Measurements from ENCODE around the gene MAPK8.

MAPK8 gene

GRCh38 chr10:48464871-48465736, 158.6 kb downstream of the MAPK8 start:
- DNase-seq = peak; percentile 33

- DNase-seq = no peak
These were observed 159.5 kb downstream of the MAPK8 start for GRCh38 chr10:48465860-48466521.

DNA sequence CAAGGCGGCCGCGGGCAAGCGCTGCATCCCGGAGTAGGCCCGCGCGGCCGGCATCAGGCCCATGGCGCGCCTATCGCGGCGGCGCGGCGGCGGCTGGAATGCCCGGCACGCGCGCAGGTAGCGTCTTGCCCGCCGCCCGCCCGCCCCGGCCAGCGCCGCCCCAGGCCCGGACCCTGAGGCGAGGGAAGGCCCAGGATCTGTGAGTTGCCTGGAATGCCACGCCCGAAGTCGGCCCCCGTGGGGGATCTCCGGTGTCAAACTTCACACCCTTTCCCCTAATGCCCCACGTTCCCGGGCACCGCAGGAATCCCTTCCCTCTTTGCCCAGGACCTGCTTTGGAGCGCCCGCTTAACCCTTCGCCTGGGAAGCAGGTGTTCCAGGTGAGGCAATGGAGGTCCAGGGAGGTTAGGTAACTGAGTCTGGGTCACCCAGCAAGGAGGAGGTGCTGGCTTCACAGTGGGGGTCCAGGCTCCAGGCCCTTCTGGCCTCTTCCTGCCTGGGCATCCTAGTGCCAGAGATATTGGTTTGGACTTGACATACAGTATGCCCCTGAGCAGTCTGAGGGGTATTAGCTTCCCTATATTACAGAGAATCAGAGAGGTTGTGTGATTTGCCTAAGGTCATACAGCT, 160.2 kb downstream of the MAPK8 start:
- no peak for DNase-seq

- no peak for DNase-seq
These were observed 161.2 kb downstream of the MAPK8 start for GRCh38 chr10:48467669-48468068.

GRCh38 chr10:48468130-48468790, 161.8 kb downstream of the MAPK8 start:
- peak; percentile 82 for DNase-seq

DNA sequence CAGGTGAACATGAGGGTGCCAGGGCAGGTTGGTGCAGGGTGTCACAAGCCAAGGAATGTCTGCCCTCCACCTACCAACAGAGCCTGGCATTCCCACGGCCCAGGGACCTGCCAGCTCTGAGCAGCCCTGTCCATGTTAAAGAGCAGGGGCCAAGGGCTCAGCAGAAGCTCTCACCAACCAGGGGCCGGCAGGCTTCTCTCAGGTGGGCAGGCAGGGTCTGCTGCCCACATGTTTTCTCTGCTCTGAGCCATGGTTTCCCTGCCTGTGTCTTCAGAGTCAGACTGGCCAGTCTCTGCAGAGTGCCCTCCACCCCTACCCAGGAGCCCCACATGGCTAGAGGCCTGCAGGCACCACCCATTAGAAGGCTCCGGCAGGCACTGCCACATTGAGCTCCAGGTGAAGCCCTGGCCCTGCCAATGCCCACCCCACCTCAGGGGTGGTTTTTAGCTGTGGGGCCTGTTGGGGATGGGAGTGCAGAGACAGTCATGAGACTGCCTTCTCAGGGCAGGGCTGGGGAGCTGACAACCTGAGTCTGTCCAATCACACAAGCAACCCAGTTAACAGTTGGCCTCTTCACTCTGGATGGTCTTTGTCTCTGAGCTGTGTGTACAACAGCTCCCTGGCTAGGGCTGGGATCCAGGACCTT, 162.5 kb downstream of the MAPK8 start:
- DNase-seq = peak; percentile 75

DNA sequence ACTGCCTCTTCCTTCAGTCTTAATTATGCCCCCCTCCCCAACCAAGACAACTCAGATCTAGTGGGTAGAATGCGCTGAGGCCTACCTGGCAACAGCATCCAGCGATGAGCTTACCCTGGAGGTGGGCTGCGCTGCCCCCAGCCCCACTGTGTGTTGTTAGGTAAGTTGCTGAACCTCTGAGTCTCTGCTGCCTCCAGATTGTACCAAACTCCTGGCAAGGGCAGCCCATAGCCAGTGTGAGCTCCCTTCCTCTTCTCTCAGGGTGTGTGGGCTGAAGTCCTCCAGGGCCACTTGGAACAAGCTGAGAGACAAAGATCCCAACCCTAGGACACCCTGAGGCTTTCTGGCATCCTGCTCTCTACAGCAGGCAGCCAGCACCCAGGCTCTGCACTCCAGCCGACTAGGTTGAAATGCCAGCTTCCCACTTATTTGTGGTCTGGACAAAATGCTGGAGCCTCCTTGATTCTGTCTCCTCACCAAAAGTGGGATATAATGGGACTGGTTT, 163.1 kb downstream of the MAPK8 start:
- DNase-seq = no peak

- peak; percentile 95 for DNase-seq
These were observed 163.8 kb downstream of the MAPK8 start for GRCh38 chr10:48470115-48470892.

- peak; percentile 51 for DNase-seq
These were observed 164.7 kb downstream of the MAPK8 start for GRCh38 chr10:48470893-48471805.

- peak; percentile 59 for DNase-seq
These were observed 166.1 kb downstream of the MAPK8 start for GRCh38 chr10:48472501-48473069.

- DNase-seq = no peak
These were observed 167.2 kb downstream of the MAPK8 start for GRCh38 chr10:48473704-48474103.

DNA sequence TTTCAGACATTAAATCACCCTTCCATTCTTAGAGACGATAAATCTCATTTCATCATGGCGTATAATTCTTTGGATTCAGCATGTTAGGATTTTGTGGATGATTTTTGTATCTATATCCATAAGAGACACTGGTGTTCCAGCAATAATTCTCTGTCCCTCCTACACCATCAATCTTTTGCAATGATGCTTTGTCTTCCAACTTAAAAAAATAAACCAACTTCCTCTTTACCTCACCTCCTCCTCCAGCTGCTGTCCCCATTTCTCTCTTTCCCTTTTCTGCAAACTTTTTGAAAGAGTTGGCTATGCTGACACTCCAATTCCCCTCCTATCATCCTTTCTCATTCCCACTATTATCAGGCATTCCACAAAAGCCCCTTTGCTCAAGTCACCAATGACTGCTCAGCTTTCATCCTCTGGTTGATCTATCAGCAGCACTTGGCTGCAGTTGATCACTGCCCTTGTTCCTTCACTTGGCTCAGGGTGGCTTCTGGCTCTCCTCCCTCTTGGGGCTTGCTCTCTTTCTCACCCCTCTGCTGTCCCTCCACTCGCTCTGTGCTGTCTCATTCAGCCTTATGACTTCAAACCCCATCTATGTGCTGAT, 168.4 kb downstream of the MAPK8 start:
- DNase-seq = no peak

GRCh38 chr10:48475943-48476278, 169.4 kb downstream of the MAPK8 start:
- no peak for DNase-seq

- peak; percentile 53 for DNase-seq
These were observed 170.0 kb downstream of the MAPK8 start for GRCh38 chr10:48476279-48476982.

DNA sequence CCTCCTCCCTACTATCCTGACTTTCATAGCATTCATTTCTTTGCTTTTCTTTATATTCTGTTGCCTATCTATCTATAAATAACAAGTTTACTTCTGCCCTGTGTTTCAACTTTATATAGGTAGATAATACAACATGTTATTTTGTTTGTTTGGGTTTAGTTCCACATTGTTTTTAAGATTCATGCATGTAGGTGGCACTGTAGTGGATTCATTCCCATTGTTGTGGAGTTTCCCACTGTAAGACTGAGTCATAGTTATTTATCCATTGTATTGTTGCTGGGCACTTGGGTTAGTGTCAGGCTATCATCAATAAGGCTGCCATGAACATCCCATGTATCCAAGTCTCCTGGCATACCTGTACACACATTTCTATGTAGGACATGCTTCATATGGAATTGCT, 170.7 kb downstream of the MAPK8 start:
- DNase-seq = no peak

GRCh38 chr10:48477616-48478015, 171.1 kb downstream of the MAPK8 start:
- DNase-seq = no peak

GRCh38 chr10:48478469-48478868, 172.0 kb downstream of the MAPK8 start:
- no peak for DNase-seq

DNA sequence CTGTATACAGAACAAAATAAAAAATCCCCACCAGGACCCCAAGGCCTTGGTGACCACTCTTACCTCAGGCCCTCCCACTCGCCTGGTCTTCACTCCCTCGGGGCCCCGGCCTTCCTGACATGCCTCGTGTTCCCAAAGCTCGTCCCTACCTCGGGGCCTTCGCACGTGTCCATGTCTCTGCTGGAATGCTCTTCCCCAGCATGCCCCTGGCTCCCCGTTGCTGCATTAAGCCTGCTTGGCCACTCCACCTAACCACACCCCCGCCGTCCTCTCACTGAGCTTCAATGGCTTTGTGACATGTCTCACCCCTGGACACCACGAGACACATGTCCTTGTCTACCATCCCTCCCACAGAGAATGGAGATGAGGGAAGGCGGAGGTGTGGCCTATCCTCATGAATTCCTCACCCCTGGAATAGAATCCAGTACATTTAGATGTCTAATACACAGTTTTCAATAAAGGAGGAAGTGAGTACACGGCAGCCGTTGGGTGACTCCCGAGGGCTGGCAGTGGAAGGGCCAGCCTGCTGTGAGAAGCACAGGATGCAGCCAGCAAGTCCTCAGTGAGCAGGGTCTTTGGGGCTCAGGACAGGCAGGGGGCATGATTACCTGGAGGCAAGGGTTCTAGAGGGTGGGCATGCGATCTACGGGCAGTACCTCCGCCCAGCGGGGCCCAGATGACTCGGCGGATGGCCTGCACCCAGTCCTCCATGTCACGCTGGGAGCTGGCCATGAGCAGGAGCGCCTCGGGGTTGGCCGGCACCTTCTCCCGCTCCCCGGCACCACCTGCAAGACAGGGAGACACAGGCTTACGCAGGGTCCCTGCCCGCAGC, 172.7 kb downstream of the MAPK8 start:
- no peak for DNase-seq

All from hematopoietic multipotent progenitor cell treated with erythropoietin and hydrocortisone succinate and interleukin-3 and kit ligand, for 6 days (in vitro differentiated cells).